Measurements from ENCODE around the gene TRIM54.

DNA sequence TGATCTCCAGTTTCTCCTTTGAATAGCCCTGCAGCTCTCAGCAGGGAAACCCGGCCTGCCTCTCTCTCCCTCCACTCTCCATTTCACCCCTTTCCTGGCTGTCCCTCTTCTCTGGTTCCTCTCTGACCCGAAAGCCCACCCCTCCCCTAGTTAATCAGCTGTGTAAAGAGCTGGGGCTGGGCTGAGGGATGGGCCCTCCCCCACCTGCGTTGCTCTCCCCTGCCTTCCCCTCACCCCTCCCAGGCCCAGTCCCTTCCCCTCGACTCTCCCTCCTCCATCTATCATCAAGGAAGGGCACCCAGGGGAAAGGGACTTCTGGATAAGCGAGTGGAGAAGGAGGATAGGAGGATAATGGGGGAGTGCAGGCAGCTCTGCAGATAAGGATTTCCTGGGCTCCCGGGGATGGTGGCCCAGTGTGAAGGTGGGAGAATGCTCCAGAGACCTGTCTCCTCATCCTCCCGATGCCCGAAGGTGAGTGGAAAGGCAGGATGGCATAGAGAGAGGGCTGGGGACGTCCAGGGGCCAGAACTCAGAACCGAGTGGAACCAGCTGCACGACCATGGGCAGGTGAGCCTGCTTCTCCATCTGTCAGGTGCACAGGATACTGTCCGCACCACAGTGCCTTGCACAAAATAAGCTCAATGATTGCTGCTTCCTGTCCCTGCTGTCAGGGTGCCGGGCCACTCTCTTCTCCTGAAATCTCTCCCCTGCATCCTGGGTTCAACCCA lies 31.4 kb upstream of the TRIM54 start:
- TF ChIP-seq YY1 (IDR thresholded peaks at IDR 0.05; ENCODE audit: insufficient read depth, insufficient read length) (no peak), SUZ12 (IDR thresholded peaks at IDR 0.05; ENCODE audit: extremely low read depth, insufficient read depth, insufficient read length) (no peak)

All from NT2/D1 (cell line).